SJSA1 (cell line): ENCODE results near the gene SVIP. TPM values are rescaled to one million over a fixed set of nuclear protein-coding genes. Genes with fewer than 3 reads are reported as not detected.

Experiments
- DNase-seq, 2 experiments: peaks; one replicate each; pipeline ENCODE4 v3.0.0-alpha.2; 2015 to 2020; ENCODE audit warnings: low spot score in 2 of 2, low read depth in 1 of 2
- H3K27ac ChIP-seq: fragments of 250-450 bp; sonication (Bioruptor Pico); 2 replicates; pipeline ENCODE4 v1.5.1; 2020; ENCODE audit warnings: mild to moderate bottlenecking, moderate library complexity
- H3K27me3 ChIP-seq: fragments of 250-450 bp; sonication (Bioruptor Pico); replicated peaks from 2 replicates; pipeline ENCODE4 v1.5.1; 2020; ENCODE audit warnings: mild to moderate bottlenecking, moderate library complexity
- H3K36me3 ChIP-seq: fragments of 250-450 bp; sonication (Bioruptor Pico); 2 replicates; pipeline ENCODE4 v1.5.1; 2020; ENCODE audit warnings: mild to moderate bottlenecking
- H3K4me1 ChIP-seq: fragments of 250-450 bp; sonication (Bioruptor Pico); replicated peaks from 2 replicates; pipeline ENCODE4 v1.6.1; 2021; ENCODE audit warnings: mild to moderate bottlenecking
- H3K4me3 ChIP-seq: fragments of 250-450 bp; sonication (Bioruptor Pico); 2 replicates; pipeline ENCODE4 v1.5.1; 2020; ENCODE audit warnings: mild to moderate bottlenecking
- H3K9me3 ChIP-seq: fragments of 250-450 bp; sonication (Bioruptor Pico); replicated peaks from 2 replicates; pipeline ENCODE4 v1.5.1; 2020; ENCODE audit warnings: mild to moderate bottlenecking
- total RNA-seq: library from RNA; depleted of rRNA; stranded (reverse); fragments of >200 nt; shearing (Covaris generic); gene quantifications from 2 replicates; pipeline ENCODE4 v1.2.3, GENCODE V29; 2014

Gene SVIP
- total RNA-seq, 1 experiment from 2014 or later = 9.9 TPM

DNA sequence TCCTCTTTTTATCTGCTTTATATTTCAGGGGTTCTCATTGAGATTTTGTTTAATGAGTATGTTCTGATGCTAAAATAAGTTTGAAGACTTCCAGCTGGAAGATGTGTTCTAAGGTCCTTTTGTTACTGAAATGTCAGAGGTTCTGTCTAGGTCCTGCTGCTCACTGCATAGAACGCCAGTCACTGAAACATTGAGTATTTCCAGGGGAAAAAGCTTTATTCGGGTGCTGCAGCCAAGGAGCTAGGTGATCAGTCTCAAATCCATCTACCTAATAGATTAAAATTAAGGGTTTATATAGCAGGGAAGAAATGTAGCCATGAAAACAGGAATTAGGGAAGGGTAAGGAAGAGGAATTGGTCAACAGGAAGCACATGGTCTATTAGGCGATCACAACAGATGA is 19.7 kb downstream of the SVIP start:
- Histone ChIP-seq H3K36me3 (no peaks in the 10 kb centered on the region), H3K27me3 (no peaks in the 10 kb centered on the region), H3K27ac (no peak overlapping the region), H3K9me3 (no peaks in the 10 kb centered on the region), H3K4me3 (no peak overlapping the region), H3K4me1 (no peaks in the 10 kb centered on the region)
- no peak for DNase-seq

DNA sequence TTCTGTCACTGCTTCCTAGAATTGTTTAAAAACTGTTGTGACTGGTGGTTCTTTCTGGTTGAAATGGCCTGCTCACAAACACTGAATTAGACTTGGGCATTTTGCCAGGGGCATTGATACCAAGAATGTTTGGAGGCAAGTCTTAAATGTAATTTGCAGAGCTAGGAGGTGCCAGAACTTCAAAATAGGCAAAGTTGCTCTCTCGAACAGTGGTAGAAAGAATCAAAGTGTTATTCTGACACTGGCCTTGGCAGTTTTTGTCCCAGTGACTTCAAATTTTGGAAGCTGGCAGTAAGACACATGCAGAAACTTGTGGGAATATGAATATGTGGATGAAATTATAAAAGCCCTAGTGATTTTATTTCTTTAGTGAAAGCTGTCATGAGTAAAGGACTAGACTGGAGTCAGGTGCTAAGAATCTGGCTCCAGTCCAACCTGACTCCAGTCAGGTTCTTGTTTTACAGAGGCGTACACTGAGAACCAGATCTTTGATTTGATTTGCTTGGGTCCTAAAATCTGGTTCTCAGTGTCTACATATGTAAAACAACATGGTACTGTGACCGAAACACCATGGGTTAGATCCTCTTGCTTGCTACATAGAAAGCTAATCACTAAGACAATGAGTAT is 20.9 kb downstream of the SVIP start:
- H3K9me3 ChIP-seq = no peaks in the 10 kb centered on the region
- no peaks in the 10 kb centered on the region for H3K36me3 ChIP-seq
- DNase-seq = no peak
- no peak overlapping the region for H3K4me3 ChIP-seq
- no peak overlapping the region for H3K27ac ChIP-seq
- H3K4me1 ChIP-seq = no peaks in the 10 kb centered on the region
- no peaks in the 10 kb centered on the region; the same call in 1 of the 2 replicates for H3K27me3 ChIP-seq

DNA sequence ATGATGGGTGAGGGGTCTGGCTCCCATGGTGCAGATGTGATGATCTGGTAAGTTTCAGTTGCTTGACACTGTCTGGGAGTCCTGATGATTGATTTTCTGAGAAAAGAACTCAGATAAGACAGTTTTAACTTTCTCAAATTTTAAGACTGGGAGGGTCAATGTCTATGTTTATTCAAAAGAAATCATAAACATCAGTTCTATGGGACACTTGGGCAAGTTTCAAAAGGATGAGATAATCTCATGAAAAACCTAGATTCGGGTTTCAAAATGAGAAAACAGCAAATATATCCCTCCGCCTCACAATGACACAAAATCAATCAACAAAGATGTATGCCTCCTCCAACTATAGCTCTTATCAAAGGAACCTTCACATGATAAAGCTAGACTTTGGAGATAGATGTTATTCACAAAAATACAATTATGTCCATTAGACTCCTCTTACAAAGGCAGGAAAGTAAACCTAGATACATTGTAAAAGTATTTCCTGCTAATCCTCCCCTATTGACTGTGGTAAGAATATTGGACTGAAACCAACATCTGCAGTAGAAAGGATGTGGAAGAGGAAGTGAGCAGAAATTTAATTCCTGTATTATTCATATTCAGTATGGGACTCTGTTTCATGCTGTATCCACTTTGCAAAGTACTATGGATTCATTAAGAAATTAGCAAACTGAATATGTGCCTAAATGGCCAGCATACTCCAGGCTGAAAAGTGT is 21.6 kb downstream of the SVIP start:
- Histone ChIP-seq H3K9me3 (no peaks in the 10 kb centered on the region), H3K36me3 (no peaks in the 10 kb centered on the region), H3K4me3 (no peak overlapping the region), H3K4me1 (no peaks in the 10 kb centered on the region), H3K27ac (no peak overlapping the region), H3K27me3 (peaks cover under 1% of the 10 kb centered on the region; the same call in 1 of the 2 replicates)
- DNase-seq = no peak

DNA sequence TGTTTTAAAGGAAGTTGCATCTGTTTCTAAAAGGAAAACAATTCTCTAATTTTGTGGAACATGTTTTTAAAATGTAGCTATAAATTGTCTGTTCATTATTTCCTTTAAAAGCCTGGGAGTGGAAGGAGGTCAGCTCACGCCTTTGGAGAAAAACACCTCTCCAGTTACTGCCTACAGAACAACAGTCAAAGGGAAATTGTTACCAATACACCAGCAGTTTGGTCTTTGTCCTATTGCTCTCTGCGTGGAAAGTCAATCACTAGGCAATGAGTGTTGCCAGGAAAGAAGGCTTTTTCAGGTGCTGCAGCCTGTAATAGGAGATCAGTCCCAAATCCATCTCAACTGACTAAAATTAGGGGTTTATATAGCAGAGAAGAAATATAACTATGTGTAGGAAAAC is 22.2 kb downstream of the SVIP start:
- Histone ChIP-seq H3K27ac (no peak overlapping the region), H3K36me3 (no peaks in the 10 kb centered on the region), H3K27me3 (peaks cover 3% of the 10 kb centered on the region; the same call in 1 of the 2 replicates), H3K4me1 (no peaks in the 10 kb centered on the region), H3K9me3 (no peaks in the 10 kb centered on the region), H3K4me3 (no peak overlapping the region)
- DNase-seq = no peak

DNA sequence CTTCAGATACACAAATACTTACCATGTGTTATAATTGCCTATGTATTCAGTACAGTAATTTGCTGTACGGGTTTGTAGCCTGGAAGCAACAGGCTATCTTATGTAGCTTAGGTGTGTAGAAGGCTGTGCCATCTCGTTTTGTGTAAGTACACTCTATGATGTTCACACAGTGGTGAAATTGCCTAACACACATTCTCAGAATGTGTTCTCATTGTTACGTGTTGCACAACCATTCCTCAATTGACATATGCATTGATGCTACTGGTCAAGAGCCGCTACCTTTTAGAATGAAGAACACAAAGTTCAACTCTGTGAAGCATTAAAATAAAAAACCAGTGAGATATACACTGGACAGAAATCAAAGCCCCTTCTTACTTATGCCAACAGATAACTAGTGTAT is 26.7 kb downstream of the SVIP start:
- Histone ChIP-seq H3K36me3 (no peaks in the 10 kb centered on the region), H3K27me3 (peaks cover 3% of the 10 kb centered on the region; the same call in 1 of the 2 replicates), H3K4me3 (no peak overlapping the region), H3K27ac (no peak overlapping the region), H3K4me1 (no peaks in the 10 kb centered on the region), H3K9me3 (no peaks in the 10 kb centered on the region)
- DNase-seq = no peak

DNA sequence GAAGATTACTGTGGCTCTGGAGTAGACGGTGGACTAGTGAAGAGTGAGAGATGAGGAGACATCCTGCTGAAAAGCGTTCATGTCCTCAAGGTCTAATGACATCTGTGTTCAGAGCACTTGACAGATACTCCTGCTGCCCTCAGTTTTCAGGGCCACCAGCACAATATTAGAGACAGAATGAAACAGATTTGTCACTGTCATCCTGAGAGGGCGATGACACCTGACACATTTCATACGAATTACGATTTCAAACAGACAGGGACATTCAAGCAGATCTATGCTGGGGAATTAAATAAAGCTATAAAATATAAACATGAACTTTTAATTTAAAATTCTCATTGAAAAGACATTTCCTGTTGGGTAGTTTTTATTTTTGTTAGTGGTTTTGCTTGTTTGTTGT is 29.1 kb downstream of the SVIP start:
- peaks cover 3% of the 10 kb centered on the region; the same call in 1 of the 2 replicates for H3K27me3 ChIP-seq
- DNase-seq = no peak
- H3K9me3 ChIP-seq = no peaks in the 10 kb centered on the region

DNA sequence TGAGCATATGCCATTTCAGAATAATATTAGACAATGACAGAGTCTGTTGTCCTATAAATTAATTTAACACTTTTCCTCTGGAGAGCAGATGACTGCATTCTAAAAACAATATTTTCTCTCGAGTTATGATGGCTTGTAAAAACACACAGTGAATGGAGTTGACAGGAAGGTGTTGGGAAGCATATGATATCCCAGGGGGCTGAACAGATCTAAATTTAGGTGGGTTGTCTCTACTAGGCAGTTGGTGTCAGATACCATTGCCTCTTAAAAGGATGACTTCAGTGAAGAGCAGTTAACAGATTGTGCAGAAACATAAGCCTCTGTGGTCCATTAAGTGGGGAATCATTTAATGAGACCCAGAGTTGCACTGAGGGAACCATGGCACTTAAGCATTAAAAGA is 30.7 kb downstream of the SVIP start:
- H3K4me3 ChIP-seq = no peak overlapping the region
- H3K9me3 ChIP-seq = no peaks in the 10 kb centered on the region
- no peaks in the 10 kb centered on the region for H3K36me3 ChIP-seq
- DNase-seq = no peak
- peaks cover 3% of the 10 kb centered on the region; the same call in 1 of the 2 replicates for H3K27me3 ChIP-seq
- no peak overlapping the region for H3K27ac ChIP-seq
- peaks cover 17% of the 10 kb centered on the region for H3K4me1 ChIP-seq

More for the DNA sequence above, 29.1 kb downstream of the SVIP start:
- Histone ChIP-seq H3K4me1 (peaks cover 8% of the 10 kb centered on the region), H3K4me3 (no peak overlapping the region), H3K36me3 (no peaks in the 10 kb centered on the region), H3K27ac (no peak overlapping the region)

DNA sequence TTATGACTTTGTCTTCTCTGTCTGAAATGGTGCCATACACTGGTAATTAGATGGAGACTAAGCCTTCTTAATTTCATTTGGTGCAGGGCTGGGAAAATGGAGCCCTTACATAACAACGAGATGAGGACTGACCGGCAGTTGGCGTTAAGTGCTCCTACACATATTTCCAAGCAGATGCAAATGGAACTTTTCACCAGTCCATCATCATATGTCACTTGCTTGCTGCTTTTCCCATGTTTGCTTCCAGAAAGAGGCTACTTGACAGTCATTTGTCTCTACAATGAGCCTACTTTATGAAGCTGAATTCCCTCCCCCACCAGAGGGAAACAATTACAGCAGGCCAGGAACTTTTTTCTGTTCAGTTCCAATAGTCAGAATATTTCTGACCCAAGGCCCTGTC is 32.6 kb downstream of the SVIP start:
- no peak overlapping the region for H3K27ac ChIP-seq
- no peak for DNase-seq
- H3K9me3 ChIP-seq = no peaks in the 10 kb centered on the region
- H3K4me1 ChIP-seq = peaks cover 25% of the 10 kb centered on the region
- H3K36me3 ChIP-seq = no peaks in the 10 kb centered on the region
- H3K27me3 ChIP-seq = no peaks in the 10 kb centered on the region
- no peak overlapping the region for H3K4me3 ChIP-seq

DNA sequence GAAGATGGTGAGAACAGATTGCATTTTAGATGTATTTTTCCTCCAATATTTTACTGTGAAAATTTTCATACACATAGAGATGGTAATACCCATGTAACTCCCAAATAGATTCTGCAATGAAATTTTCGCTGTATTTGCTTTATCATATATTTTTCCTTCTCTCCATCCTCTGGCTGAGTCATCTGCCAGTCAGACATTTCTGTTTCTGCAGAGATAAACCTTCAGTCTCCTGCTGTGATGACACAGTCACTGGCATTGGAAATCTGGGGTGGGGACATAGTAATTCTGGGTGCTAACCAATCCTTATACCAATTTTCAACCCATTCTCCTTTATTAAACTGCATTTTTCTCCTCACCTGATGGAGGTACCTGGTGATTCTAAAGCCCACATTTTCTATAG is 33.7 kb downstream of the SVIP start:
- H3K27me3 ChIP-seq = no peaks in the 10 kb centered on the region
- no peak for DNase-seq
- no peak overlapping the region for H3K27ac ChIP-seq
- H3K9me3 ChIP-seq = no peaks in the 10 kb centered on the region
- H3K4me1 ChIP-seq = peaks cover 35% of the 10 kb centered on the region
- H3K4me3 ChIP-seq = no peak overlapping the region
- H3K36me3 ChIP-seq = no peaks in the 10 kb centered on the region

DNA sequence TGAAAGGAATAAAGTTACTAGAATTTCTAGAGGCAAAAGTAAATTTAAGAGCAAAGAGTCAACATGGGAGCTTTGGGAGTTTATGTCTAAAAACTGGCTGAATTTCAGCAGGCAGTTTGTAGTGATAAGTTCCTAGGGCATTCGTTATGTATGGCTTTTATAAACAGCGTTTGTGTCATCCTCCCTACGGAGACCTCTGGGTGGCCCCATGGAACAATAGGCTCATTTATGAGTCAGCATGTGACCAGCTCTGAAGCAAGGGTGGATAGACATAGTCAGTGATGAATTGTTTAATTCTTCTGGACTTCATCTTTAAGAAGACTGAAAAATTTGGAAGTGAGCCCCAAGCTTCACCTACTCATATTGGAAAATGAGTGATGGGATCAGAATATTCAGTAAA is 37.1 kb downstream of the SVIP start:
- DNase-seq = peak; percentile 82 to 84
- no peak overlapping the region for H3K4me3 ChIP-seq
- H3K27me3 ChIP-seq = no peaks in the 10 kb centered on the region
- no peaks in the 10 kb centered on the region for H3K9me3 ChIP-seq
- H3K27ac ChIP-seq = peak overlapping the region; percentile 57
- H3K36me3 ChIP-seq = no peaks in the 10 kb centered on the region
- H3K4me1 ChIP-seq = peaks cover 38% of the 10 kb centered on the region

DNA sequence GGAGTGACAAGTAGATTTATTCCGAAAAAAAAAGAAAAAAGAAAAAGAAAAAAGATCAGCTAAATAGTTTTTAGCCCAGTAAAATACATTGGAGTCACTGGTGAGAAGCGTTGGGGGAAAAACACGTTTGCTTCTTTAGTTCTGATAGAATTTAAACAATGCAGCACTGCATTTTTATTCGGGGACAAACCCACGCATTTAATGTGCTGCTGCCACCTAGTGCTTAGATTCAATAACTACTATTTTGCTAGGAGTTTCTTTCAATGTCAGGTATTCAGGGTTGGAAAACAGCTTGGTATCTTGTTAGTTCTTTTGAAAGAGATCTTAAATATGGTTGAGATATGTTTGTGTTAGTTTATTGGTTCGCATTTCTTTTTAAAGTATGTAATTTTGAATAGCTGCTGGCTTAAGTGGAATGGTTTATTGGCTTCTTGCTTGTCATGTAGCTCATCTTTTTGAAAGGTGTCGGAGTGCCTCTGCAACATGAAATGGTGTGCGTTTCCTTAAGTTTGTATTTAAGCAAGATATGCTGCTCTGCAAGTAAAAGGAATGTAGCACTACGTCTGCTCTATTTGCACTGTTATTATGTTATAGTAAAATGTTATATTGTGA is 41.9 kb downstream of the SVIP start:
- no peaks in the 10 kb centered on the region for H3K27me3 ChIP-seq
- H3K36me3 ChIP-seq = no peaks in the 10 kb centered on the region
- no peaks in the 10 kb centered on the region for H3K9me3 ChIP-seq
- H3K27ac ChIP-seq = no peak overlapping the region
- peaks cover 17% of the 10 kb centered on the region for H3K4me1 ChIP-seq
- H3K4me3 ChIP-seq = no peak overlapping the region
- DNase-seq = peak in 1 of 2 experiments; percentile 40

DNA sequence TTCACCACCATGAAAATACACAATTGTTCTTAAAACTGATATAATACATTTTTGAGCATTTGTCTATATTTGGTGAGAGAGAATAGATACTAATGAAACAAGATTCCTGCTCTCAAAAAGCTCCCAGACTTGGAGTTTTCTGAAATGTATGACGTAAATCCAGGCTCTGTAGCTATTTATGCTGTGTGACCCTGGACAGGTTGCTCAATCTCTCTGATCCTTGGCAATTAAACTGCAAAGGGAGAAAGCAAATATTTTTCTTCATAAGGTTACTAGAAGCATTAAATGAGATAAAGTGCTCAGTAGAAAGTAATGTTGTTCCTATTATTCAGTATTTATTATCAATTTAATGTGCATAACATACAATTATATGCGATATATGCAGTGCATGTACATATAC is 42.5 kb downstream of the SVIP start:
- Histone ChIP-seq H3K27ac (no peak overlapping the region), H3K4me1 (peaks cover 13% of the 10 kb centered on the region), H3K4me3 (no peak overlapping the region), H3K9me3 (no peaks in the 10 kb centered on the region), H3K36me3 (no peaks in the 10 kb centered on the region), H3K27me3 (no peaks in the 10 kb centered on the region)
- DNase-seq = no peak

DNA sequence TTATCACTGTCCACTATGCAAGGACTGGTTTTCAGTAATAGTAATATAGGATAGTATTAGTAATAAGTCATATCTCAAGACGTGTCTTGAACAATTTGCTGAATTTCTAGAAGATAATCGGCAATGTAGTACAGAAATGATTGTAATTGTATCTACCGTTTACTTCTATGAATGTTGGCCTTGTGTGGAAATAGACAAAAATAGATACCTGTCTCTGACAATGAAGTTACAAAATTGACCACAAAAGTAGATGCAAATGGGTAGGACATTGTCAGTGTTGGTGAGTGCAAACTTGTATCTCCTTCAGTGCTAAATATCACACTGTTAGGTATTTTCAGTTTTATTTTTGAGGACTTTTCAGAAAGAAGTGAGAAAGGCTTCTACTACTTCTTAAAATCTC is 43.1 kb downstream of the SVIP start:
- Histone ChIP-seq H3K4me3 (no peak overlapping the region), H3K27me3 (no peaks in the 10 kb centered on the region), H3K27ac (no peak overlapping the region), H3K36me3 (no peaks in the 10 kb centered on the region), H3K4me1 (peaks cover 8% of the 10 kb centered on the region), H3K9me3 (no peaks in the 10 kb centered on the region)
- DNase-seq = no peak

DNA sequence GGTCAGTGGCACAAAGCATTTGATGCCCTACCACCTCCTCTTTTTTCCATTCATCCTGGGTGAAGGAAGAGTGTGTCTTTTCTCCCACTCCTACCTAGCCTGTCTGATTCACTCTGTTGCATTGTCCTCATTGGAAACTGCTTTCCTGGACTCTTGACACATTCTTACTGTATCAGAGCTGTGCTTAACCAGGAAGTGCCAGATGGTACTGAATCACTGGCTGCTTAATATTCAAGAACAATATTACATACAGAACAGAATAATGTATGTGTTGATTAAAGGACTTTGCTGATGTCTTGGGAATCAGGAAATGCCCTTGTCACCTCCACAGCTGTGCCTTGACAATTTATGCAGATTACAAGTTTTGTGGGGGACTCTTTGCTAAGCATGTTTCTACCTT is 44.4 kb downstream of the SVIP start:
- Histone ChIP-seq H3K4me1 (peaks cover 3% of the 10 kb centered on the region), H3K27me3 (no peaks in the 10 kb centered on the region), H3K4me3 (no peak overlapping the region), H3K9me3 (no peaks in the 10 kb centered on the region), H3K36me3 (no peaks in the 10 kb centered on the region), H3K27ac (no peak overlapping the region)
- no peak for DNase-seq
